ENCODE results near the gene CNTN1.

DNA sequence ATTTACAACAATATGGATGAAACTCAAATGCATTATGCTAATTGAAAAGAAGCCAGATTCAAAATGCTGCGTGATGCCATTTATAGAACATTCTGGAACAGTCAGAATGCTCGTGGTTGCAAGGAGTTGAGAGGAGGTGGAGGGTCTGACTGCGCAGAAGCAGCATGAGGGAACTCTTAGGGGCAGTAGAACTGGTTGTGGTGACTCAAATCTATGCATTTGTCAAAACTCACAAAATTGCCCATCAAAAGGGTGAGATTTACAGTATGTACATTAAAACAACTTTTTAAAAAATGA, 382.2 kb downstream of the CNTN1 start:
- TF ChIP-seq, protein P1, sequence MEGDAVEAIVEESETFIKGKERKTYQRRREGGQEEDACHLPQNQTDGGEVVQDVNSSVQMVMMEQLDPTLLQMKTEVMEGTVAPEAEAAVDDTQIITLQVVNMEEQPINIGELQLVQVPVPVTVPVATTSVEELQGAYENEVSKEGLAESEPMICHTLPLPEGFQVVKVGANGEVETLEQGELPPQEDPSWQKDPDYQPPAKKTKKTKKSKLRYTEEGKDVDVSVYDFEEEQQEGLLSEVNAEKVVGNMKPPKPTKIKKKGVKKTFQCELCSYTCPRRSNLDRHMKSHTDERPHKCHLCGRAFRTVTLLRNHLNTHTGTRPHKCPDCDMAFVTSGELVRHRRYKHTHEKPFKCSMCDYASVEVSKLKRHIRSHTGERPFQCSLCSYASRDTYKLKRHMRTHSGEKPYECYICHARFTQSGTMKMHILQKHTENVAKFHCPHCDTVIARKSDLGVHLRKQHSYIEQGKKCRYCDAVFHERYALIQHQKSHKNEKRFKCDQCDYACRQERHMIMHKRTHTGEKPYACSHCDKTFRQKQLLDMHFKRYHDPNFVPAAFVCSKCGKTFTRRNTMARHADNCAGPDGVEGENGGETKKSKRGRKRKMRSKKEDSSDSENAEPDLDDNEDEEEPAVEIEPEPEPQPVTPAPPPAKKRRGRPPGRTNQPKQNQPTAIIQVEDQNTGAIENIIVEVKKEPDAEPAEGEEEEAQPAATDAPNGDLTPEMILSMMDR (IDR thresholded peaks at IDR 0.05 in 4 of 5, conservative IDR thresholded peaks at IDR 0.05 in 1 of 5) = no peak
- no peak for TF ChIP-seq POLR2A (IDR thresholded peaks at IDR 0.05)

All from gastrocnemius medialis (tissue), 4 donors.